Ascending aorta (tissue), 2 donors: ENCODE data around the gene DSG4. TPM values are rescaled to one million over a fixed set of nuclear protein-coding genes. Genes with fewer than 3 reads are reported as not detected.

Experiments used
- DNase-seq, 2 donors: peaks; one replicate each; pipeline ENCODE4 v3.0.0-alpha.2; 2019; ENCODE audit warnings: low spot score in 2 of 2
- H3K27ac ChIP-seq, 2 donors: fragments of 200-600 bp; sonication (generic); one replicate each; pipeline ENCODE4 v1.5.1; 2016 to 2017; ENCODE audit warnings: mild to moderate bottlenecking in 1 of 2
- H3K27me3 ChIP-seq: fragments of 200-600 bp; sonication (generic); one replicate; pipeline ENCODE4 v1.5.1; 2017
- H3K36me3 ChIP-seq, 2 donors: fragments of 200-600 bp; sonication (generic); one replicate each; pipeline ENCODE4 v1.5.1; 2016
- H3K4me1 ChIP-seq, 2 donors: fragments of 200-600 bp; sonication (generic); one replicate each; pipeline ENCODE4 v1.5.1; 2016 to 2017; ENCODE audit warnings: mild to moderate bottlenecking in 1 of 2
- H3K4me3 ChIP-seq, 2 donors: fragments of 200-600 bp; sonication (generic); one replicate each; pipeline ENCODE4 v1.5.1; 2016 to 2017; ENCODE audit warnings: mild to moderate bottlenecking in 1 of 2
- H3K9me3 ChIP-seq, 2 donors: fragments of 200-600 bp; sonication (generic); one replicate each; pipeline ENCODE4 v1.5.1; 2016
- CTCF ChIP-seq, 3 experiments: fragments of 200-600 bp in 2 of 3; fragments of 450-650 bp in 1 of 3; sonication (generic) in 2 of 3; IDR thresholded peaks; one replicate each; pipeline ENCODE4 v1.5.1; 2016 to 2019; ENCODE audit warnings: antibody characterized with exemption in 3 of 3, mild to moderate bottlenecking in 1 of 3, moderate library complexity in 1 of 3
- intact Hi-C: fragments of 100-400 bp; cut with DNase I; formaldehyde crosslinking; loops from one replicate; pipeline ENCODE4 v1.15.1; 2023
- total RNA-seq: library from RNA; depleted of rRNA; stranded (reverse); fragments of >200 nt; gene quantifications from one replicate; pipeline ENCODE4 v1.1.0, GENCODE V29; 2016

DSG4 gene
- total RNA-seq, 1 donor from 2014 or later, result not detected

- no peak for TF ChIP-seq CTCF (IDR thresholded peaks at IDR 0.05)
- Histone ChIP-seq H3K27me3 (no peaks in the 10 kb centered on the region), H3K9me3 (no peaks in the 10 kb centered on the region), H3K4me3 (no peak overlapping the region), H3K4me1 (no peaks in the 10 kb centered on the region), H3K36me3 (no peaks in the 10 kb centered on the region), H3K27ac (no peak overlapping the region)
- no peak for DNase-seq
- intact Hi-C loops, result no loop called here
These were observed 34.3 kb downstream of the DSG4 start for GRCh38 chr18:31410716-31411483.

GRCh38 chr18:31413137-31413536, 36.6 kb downstream of the DSG4 start:
- DNase-seq, result no peak
- H3K36me3 ChIP-seq, result no peaks in the 10 kb centered on the region
- intact Hi-C loops, result no loop called here
- no peaks in the 10 kb centered on the region for H3K9me3 ChIP-seq
- no peaks in the 10 kb centered on the region for H3K27me3 ChIP-seq
- no peaks in the 10 kb centered on the region for H3K4me1 ChIP-seq
- H3K4me3 ChIP-seq, result no peak overlapping the region
- no peak overlapping the region for H3K27ac ChIP-seq
- no peak for TF ChIP-seq CTCF (IDR thresholded peaks at IDR 0.05)

GRCh38 chr18:31417850-31418249, 41.3 kb downstream of the DSG4 start:
- no peak for TF ChIP-seq CTCF (IDR thresholded peaks at IDR 0.05)
- DNase-seq, result no peak

GRCh38 chr18:31419457-31419932, 42.9 kb downstream of the DSG4 start:
- DNase-seq, result no peak
- Histone ChIP-seq H3K27me3 (no peaks in the 10 kb centered on the region), H3K4me1 (no peaks in the 10 kb centered on the region), H3K36me3 (no peaks in the 10 kb centered on the region), H3K4me3 (no peak overlapping the region), H3K27ac (no peak overlapping the region), H3K9me3 (no peaks in the 10 kb centered on the region)
- no peak for TF ChIP-seq CTCF (IDR thresholded peaks at IDR 0.05)
- intact Hi-C loops, result no loop called here

More at GRCh38 chr18:31417850-31418249, 41.3 kb downstream of the DSG4 start:
- Histone ChIP-seq H3K27ac (no peak overlapping the region), H3K36me3 (no peaks in the 10 kb centered on the region), H3K9me3 (no peaks in the 10 kb centered on the region), H3K4me3 (no peak overlapping the region), H3K4me1 (no peaks in the 10 kb centered on the region), H3K27me3 (no peaks in the 10 kb centered on the region)
- intact Hi-C loops, result no loop called here

GRCh38 chr18:31420032-31420431, 43.5 kb downstream of the DSG4 start:
- no peaks in the 10 kb centered on the region for H3K4me1 ChIP-seq
- H3K27me3 ChIP-seq, result no peaks in the 10 kb centered on the region
- no peaks in the 10 kb centered on the region for H3K9me3 ChIP-seq
- H3K36me3 ChIP-seq, result no peaks in the 10 kb centered on the region
- H3K27ac ChIP-seq, result no peak overlapping the region
- no peak for TF ChIP-seq CTCF (IDR thresholded peaks at IDR 0.05)
- no peak for DNase-seq
- H3K4me3 ChIP-seq, result no peak overlapping the region
- intact Hi-C loops, result no loop called here
